Measurements from ENCODE around the gene CIDEC. TPM values are rescaled to one million over a fixed set of nuclear protein-coding genes. Genes with fewer than 3 reads are reported as not detected.
"Not testable (repeated sequence)": the region's sequence is repeated elsewhere in the genome, so short reads cannot be mapped to it uniquely, and the experiment has no call there.

Gene CIDEC
- total RNA-seq, 2 donors from 2014 or later = 3.5 TPM; not detected in 1

DNA sequence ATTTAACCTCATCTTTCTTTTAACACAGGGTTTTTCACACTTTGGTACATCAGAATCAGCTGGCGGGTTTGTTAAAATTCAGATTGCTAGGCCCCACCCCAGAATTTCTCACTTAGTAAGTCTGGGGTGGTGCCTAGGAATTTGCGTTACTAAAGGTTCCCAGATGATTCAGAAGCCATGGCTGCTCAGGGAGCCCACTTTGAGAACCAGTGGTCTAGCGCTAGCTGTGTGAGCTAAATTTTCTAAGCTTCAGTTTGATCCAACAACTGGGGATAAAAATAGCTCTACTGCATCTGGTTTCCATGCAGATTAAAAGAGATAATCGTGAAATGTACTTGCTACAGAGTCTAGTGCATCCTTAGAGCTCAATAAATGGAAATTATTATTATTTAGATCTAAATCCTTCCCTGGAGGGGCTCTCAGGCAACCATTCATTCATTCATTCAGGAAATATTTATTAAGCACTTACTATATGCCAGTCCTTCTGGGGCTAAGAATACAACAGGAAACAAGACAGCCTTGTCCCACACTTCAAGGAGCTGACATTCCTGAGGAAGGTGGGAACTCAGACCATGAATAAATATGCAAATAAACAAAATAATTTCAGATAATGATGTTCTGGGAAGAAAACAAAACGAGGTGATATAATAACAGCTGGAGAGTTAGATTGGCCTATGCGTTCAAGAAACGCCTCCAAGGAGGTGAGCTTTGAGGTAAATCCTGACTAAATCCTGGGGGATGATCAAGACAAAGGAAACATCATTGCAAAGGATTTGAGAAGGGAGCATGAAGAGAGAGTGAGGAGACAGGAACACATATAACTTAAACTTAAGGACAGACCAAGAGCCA is 3.9 kb upstream of the CIDEC start:
- intact Hi-C loops (cut with DNase I) = loop anchor here (1.0 kb wide), 1 partner anchor 20 kb away; no protein-coding TSS in a partner anchor
- peak overlapping the region; percentile 7 to 50 for H3K27ac ChIP-seq
- H3K9me3 ChIP-seq = no peaks in the 10 kb centered on the region
- no peaks in the 10 kb centered on the region for H3K27me3 ChIP-seq (replicated peaks; ENCODE audit: insufficient read depth)
- TF ChIP-seq POLR2AphosphoS5 (IDR thresholded peaks at IDR 0.05) (no peak), POLR2A (IDR thresholded peaks at IDR 0.05) (no peak)
- TF ChIP-seq, protein P1, sequence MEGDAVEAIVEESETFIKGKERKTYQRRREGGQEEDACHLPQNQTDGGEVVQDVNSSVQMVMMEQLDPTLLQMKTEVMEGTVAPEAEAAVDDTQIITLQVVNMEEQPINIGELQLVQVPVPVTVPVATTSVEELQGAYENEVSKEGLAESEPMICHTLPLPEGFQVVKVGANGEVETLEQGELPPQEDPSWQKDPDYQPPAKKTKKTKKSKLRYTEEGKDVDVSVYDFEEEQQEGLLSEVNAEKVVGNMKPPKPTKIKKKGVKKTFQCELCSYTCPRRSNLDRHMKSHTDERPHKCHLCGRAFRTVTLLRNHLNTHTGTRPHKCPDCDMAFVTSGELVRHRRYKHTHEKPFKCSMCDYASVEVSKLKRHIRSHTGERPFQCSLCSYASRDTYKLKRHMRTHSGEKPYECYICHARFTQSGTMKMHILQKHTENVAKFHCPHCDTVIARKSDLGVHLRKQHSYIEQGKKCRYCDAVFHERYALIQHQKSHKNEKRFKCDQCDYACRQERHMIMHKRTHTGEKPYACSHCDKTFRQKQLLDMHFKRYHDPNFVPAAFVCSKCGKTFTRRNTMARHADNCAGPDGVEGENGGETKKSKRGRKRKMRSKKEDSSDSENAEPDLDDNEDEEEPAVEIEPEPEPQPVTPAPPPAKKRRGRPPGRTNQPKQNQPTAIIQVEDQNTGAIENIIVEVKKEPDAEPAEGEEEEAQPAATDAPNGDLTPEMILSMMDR (IDR thresholded peaks at IDR 0.05) = no peak
- no peaks in the 10 kb centered on the region for H3K4me1 ChIP-seq (replicated peaks)
- no peak for DNase-seq (ENCODE audit: low spot score)
- 67% methylated on average over 7 of the region's 7 CpGs for WGBS
- H3K4me3 ChIP-seq = no peak overlapping the region
- no peaks in the 10 kb centered on the region for H3K36me3 ChIP-seq

- Histone ChIP-seq H3K9me3 (no peaks in the 10 kb centered on the region), H3K36me3 (no peaks in the 10 kb centered on the region), H3K4me1 (replicated peaks) (no peaks in the 10 kb centered on the region), H3K4me3 (no peak overlapping the region), H3K27ac (no peak overlapping the region), H3K27me3 (replicated peaks; ENCODE audit: insufficient read depth) (no peaks in the 10 kb centered on the region)
- intact Hi-C loops (cut with DNase I) = no loop called here
- TF ChIP-seq POLR2AphosphoS5 (IDR thresholded peaks at IDR 0.05) (no peak), POLR2A (IDR thresholded peaks at IDR 0.05) (no peak)
- TF ChIP-seq, protein P1 (IDR thresholded peaks at IDR 0.05) = no peak
- WGBS = 94% methylated on average over 1 of the region's 1 CpG
- DNase-seq (ENCODE audit: low spot score) = no peak
Measured at GRCh38 chr3:9881441-9881840, 1.4 kb upstream of the CIDEC start.

- Histone ChIP-seq H3K4me1 (replicated peaks) (no peaks in the 10 kb centered on the region), H3K27me3 (replicated peaks; ENCODE audit: insufficient read depth) (no peaks in the 10 kb centered on the region), H3K9me3 (no peaks in the 10 kb centered on the region), H3K27ac (no peak overlapping the region), H3K4me3 (no peak overlapping the region), H3K36me3 (no peaks in the 10 kb centered on the region)
- 78% methylated on average over 5 of the region's 5 CpGs for WGBS
- DNase-seq (ENCODE audit: low spot score) = no peak
- TF ChIP-seq POLR2AphosphoS5 (IDR thresholded peaks at IDR 0.05) (no peak), POLR2A (IDR thresholded peaks at IDR 0.05) (no peak)
- TF ChIP-seq, protein P1 (IDR thresholded peaks at IDR 0.05) = no peak
- intact Hi-C loops (cut with DNase I) = no loop called here
Measured at GRCh38 chr3:9878700-9879099, 1.4 kb downstream of the CIDEC start.

DNA sequence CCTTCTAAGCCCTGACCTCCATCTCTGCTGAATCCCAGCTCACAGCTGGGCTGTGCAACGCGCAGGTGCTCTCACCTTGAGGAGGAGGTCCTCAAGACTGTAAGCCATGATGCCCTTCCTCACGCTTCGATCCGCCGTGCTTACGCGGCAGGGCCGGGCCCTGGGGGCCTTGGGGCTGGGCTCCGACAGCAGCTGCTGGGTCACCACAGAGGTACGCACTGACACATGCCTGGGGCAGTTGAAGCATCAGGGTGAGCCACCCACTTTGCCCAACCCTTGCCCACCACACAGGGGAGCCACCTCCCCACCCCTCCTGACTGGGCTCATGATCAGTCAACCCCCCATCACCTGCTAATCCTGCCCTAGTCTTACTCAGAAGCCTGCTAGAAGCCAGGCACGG is 3.1 kb downstream of the CIDEC start:
- Histone ChIP-seq H3K9me3 (no peaks in the 10 kb centered on the region), H3K27me3 (replicated peaks; ENCODE audit: insufficient read depth) (no peaks in the 10 kb centered on the region), H3K4me1 (replicated peaks) (no peaks in the 10 kb centered on the region), H3K27ac (no peak overlapping the region), H3K36me3 (no peaks in the 10 kb centered on the region), H3K4me3 (no peak overlapping the region)
- TF ChIP-seq, protein P1 (IDR thresholded peaks at IDR 0.05) = no peak
- TF ChIP-seq POLR2A (IDR thresholded peaks at IDR 0.05) (no peak), POLR2AphosphoS5 (IDR thresholded peaks at IDR 0.05) (no peak)
- WGBS = 90% methylated on average over 12 of the region's 12 CpGs
- no peak for DNase-seq (ENCODE audit: low spot score)
- intact Hi-C loops (cut with DNase I) = no loop called here

DNA sequence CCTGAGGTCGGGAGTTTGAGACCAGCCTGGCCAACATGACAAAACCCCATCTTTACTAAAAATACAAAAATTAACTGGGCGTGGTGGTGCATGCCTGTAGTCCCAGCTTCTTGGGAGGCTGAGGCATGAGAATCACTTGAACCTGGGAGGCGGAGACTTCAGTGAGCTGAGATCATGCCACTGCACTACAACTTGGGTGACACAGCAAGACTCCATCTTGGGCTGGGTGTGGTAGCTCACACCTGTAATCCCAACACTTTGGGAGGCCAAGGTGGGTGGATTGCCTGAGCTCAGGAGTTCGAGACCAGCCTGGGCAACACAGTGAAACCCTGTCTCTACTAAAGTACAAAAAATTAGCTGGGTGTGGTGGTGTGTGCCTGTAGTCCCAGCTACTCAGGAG is 3.8 kb downstream of the CIDEC start:
- DNase-seq (ENCODE audit: low spot score); H3K4me1 ChIP-seq (replicated peaks); H3K4me3 ChIP-seq; H3K27ac ChIP-seq; H3K36me3 ChIP-seq; H3K27me3 ChIP-seq (replicated peaks; ENCODE audit: insufficient read depth); H3K9me3 ChIP-seq; intact Hi-C loops (cut with DNase I): not testable (repeated sequence)
- 80% methylated on average over 4 of the region's 4 CpGs for WGBS
